GM19099 (cell line): ENCODE results near the gene CD300LD.

Experiments
- POLR2A ChIP-seq: IDR thresholded peaks from 3 replicates; pipeline ENCODE4 v1.6.1; 2011; ENCODE audit warnings: low read depth; ENCODE audit not compliant: insufficient read length; ENCODE audit errors: extremely low read depth

CD300LD gene

GRCh38 chr17:74616696-74617095 lies 24.6 kb upstream of the CD300LD start:
- TF ChIP-seq POLR2A = no peak

- TF ChIP-seq POLR2A = no peak
Observed at GRCh38 chr17:74612046-74612445, 20.0 kb upstream of the CD300LD start.

GRCh38 chr17:74610108-74610507 lies 18.0 kb upstream of the CD300LD start:
- no peak for TF ChIP-seq POLR2A

GRCh38 chr17:74608511-74608910 lies 16.4 kb upstream of the CD300LD start:
- TF ChIP-seq POLR2A = no peak

- no peak for TF ChIP-seq POLR2A
Observed at GRCh38 chr17:74607221-74607620, 15.1 kb upstream of the CD300LD start.

GRCh38 chr17:74606050-74606449 lies 14.0 kb upstream of the CD300LD start:
- no peak for TF ChIP-seq POLR2A

GRCh38 chr17:74605361-74605760 lies 13.3 kb upstream of the CD300LD start:
- no peak for TF ChIP-seq POLR2A

GRCh38 chr17:74604761-74605160 lies 12.7 kb upstream of the CD300LD start:
- TF ChIP-seq POLR2A = no peak

GRCh38 chr17:74604200-74604599 lies 12.1 kb upstream of the CD300LD start:
- no peak for TF ChIP-seq POLR2A

GRCh38 chr17:74603746-74604145 lies 11.7 kb upstream of the CD300LD start:
- no peak for TF ChIP-seq POLR2A

- no peak for TF ChIP-seq POLR2A
Observed at GRCh38 chr17:74603037-74603635, 11.1 kb upstream of the CD300LD start.

GRCh38 chr17:74601944-74602572 lies 10.0 kb upstream of the CD300LD start:
- TF ChIP-seq POLR2A = no peak

- no peak for TF ChIP-seq POLR2A
Observed at GRCh38 chr17:74599448-74599939, 7.4 kb upstream of the CD300LD start.

GRCh38 chr17:74599023-74599399 lies 6.9 kb upstream of the CD300LD start:
- no peak for TF ChIP-seq POLR2A

- no peak for TF ChIP-seq POLR2A
Observed at GRCh38 chr17:74598346-74599022, 6.4 kb upstream of the CD300LD start.

- no peak for TF ChIP-seq POLR2A
Observed at GRCh38 chr17:74597069-74597790, 5.1 kb upstream of the CD300LD start.

GRCh38 chr17:74595037-74595750 lies 3.1 kb upstream of the CD300LD start:
- TF ChIP-seq POLR2A = no peak
